22Rv1 (cell line): ENCODE data around the gene PTGES3L.
A peak's percentile ranks its signal among the peaks of the same experiment; 100 is the strongest.

ENCODE experiments used
- CTCF ChIP-seq: fragments of 450-650 bp; IDR thresholded peaks from 2 replicates; pipeline ENCODE4 v1.5.1; 2017; ENCODE audit warnings: mild to moderate bottlenecking
- ZFX ChIP-seq: fragments of 450-650 bp; IDR thresholded peaks from 2 replicates; pipeline ENCODE4 v1.6.1; 2017; ENCODE audit warnings: antibody characterized with exemption, borderline replicate concordance

- TF ChIP-seq CTCF (0 out of 2 replicates have a peak, but pooled peaks have one; percentile 8), ZFX (no peak)
Measured at GRCh38 chr17:43003542-43004172, 23.8 kb upstream of the PTGES3L start.
